IMR-90 (cell line): ENCODE data around the gene PARP16. TPM values are rescaled to one million over a fixed set of nuclear protein-coding genes. Genes with fewer than 3 reads are reported as not detected.

ENCODE experiments used
- ATAC-seq: fragments of 200-7000 bp; cut with Tn5 transposase; 2 replicates; pipeline ENCODE4 v1.9.1; 2020; ENCODE audit warnings: low read depth, mild to moderate bottlenecking, moderate library complexity
- BruUV-seq: library from RNA; stranded (reverse); fragments of 400-500 nt; replicated peaks from 2 replicates; lab custom pipeline; 2021; lab: Mats Ljungman, UMichigan
- CTCF ChIA-PET: fragments of 300-600 bp; formaldehyde crosslinking; extraction: SDS; loops from one replicate; lab custom pipeline; 2021; ENCODE audit warnings: antibody characterized with exemption; lab: Yijun Ruan, JAX
- POLR2A ChIA-PET: fragments of 300-600 bp; sonication (Branson Sonifier 250); formaldehyde crosslinking; loops from one replicate; lab custom pipeline; 2022; ENCODE audit warnings: antibody characterized with exemption; ENCODE audit not compliant: unreplicated experiment; lab: Charles Lee
- DNase-seq: peaks from one replicate; pipeline ENCODE4 v3.0.0; 2013
- H2AFZ ChIP-seq: replicated peaks from 2 replicates; pipeline ENCODE3; 2013; ENCODE audit warnings: low read length, mild to moderate bottlenecking; ENCODE audit not compliant: poor library complexity
- H2AK5ac ChIP-seq: 2 replicates; pipeline ENCODE4 v1.6.1; 2013; ENCODE audit warnings: low read depth, low read length, inconsistent platforms
- H2AK9ac ChIP-seq: replicated peaks from 2 replicates; pipeline ENCODE3; 2013; ENCODE audit warnings: mild to moderate bottlenecking, low read depth, low read length, moderate library complexity; ENCODE audit not compliant: poor library complexity
- H2BK120ac ChIP-seq: 2 replicates; pipeline ENCODE4 v1.6.1; 2013; ENCODE audit warnings: low read depth, low read length, inconsistent platforms
- H2BK15ac ChIP-seq: 3 replicates; pipeline ENCODE4 v1.6.1; 2013; ENCODE audit warnings: low read depth, low read length, inconsistent platforms
- H2BK20ac ChIP-seq: 2 replicates; pipeline ENCODE4 v1.6.1; 2013; ENCODE audit warnings: low read depth, mild to moderate bottlenecking, inconsistent platforms, low read length, moderate library complexity
- H2BK5ac ChIP-seq: 2 replicates; pipeline ENCODE4 v1.6.1; 2013; ENCODE audit warnings: mild to moderate bottlenecking, low read depth, low read length, inconsistent platforms; ENCODE audit not compliant: poor library complexity, severe bottlenecking
- H3K14ac ChIP-seq: replicated peaks from 2 replicates; pipeline ENCODE4 v1.6.1; 2013; ENCODE audit warnings: low read depth, low read length, inconsistent platforms
- H3K18ac ChIP-seq: 2 replicates; pipeline ENCODE4 v1.6.1; 2013; ENCODE audit warnings: low read depth, low read length, control low read depth
- H3K23ac ChIP-seq: 2 replicates; pipeline ENCODE4 v1.6.1; 2013; ENCODE audit warnings: low read depth, low read length, inconsistent platforms
- H3K27ac ChIP-seq: 2 replicates; pipeline ENCODE4 v1.5.1; 2013; ENCODE audit warnings: mild to moderate bottlenecking, control low read depth, low read length; ENCODE audit not compliant: insufficient read depth
- H3K27me3 ChIP-seq: 2 replicates; pipeline ENCODE4 v1.6.1; 2013; ENCODE audit warnings: low read length; ENCODE audit not compliant: control insufficient read depth, insufficient read depth
- H3K36me3 ChIP-seq: 2 replicates; pipeline ENCODE4 v1.6.1; 2013; ENCODE audit warnings: low read length, mixed read lengths; ENCODE audit not compliant: control insufficient read depth, insufficient read depth
- H3K4ac ChIP-seq: 2 replicates; pipeline ENCODE4 v1.6.1; 2013; ENCODE audit warnings: low read depth, low read length, inconsistent platforms
- H3K4me1 ChIP-seq: 2 replicates; pipeline ENCODE4 v1.6.1; 2013; ENCODE audit warnings: low read length, mixed read lengths; ENCODE audit not compliant: control insufficient read depth, insufficient read depth
- H3K4me2 ChIP-seq: 2 replicates; pipeline ENCODE4 v1.6.1; 2013; ENCODE audit warnings: low read depth, mild to moderate bottlenecking, control low read depth, low read length, moderate library complexity
- H3K4me3 ChIP-seq: 2 replicates; pipeline ENCODE4 v1.5.1; 2013; ENCODE audit warnings: low read depth, mild to moderate bottlenecking, control low read depth, low read length, moderate library complexity; ENCODE audit not compliant: insufficient read depth
- H3K56ac ChIP-seq: 2 replicates; pipeline ENCODE4 v1.6.1; 2013; ENCODE audit warnings: low read length, inconsistent platforms; ENCODE audit not compliant: insufficient read depth; ENCODE audit errors: extremely low read depth
- H3K79me1 ChIP-seq, 2 experiments: 2 replicates each; pipeline ENCODE4 v1.6.1; 2013; ENCODE audit warnings: low read length in 2 of 2, inconsistent platforms in 1 of 2, low read depth in 1 of 2
- H3K9ac ChIP-seq: 2 replicates; pipeline ENCODE4 v1.6.1; 2013; ENCODE audit warnings: low read depth, low read length, control low read depth
- H3K9me1 ChIP-seq: 2 replicates; pipeline ENCODE4 v1.6.1; 2013; ENCODE audit warnings: low read length, inconsistent platforms; ENCODE audit not compliant: insufficient read depth
- H3K9me3 ChIP-seq: 2 replicates; pipeline ENCODE4 v1.6.1; 2013; ENCODE audit warnings: low read length; ENCODE audit not compliant: control insufficient read depth, insufficient read depth
- H4K20me1 ChIP-seq: 2 replicates; pipeline ENCODE4 v1.6.1; 2013; ENCODE audit warnings: low read length, inconsistent platforms; ENCODE audit not compliant: insufficient read depth
- H4K5ac ChIP-seq: 2 replicates; pipeline ENCODE4 v1.6.1; 2013; ENCODE audit warnings: mild to moderate bottlenecking, low read depth, low read length, control low read depth
- H4K8ac ChIP-seq, 2 experiments: 2 replicates each; pipeline ENCODE4 v1.6.1; 2013; ENCODE audit warnings: low read depth in 2 of 2, low read length in 2 of 2, control low read depth in 1 of 2, inconsistent platforms in 1 of 2
- H4K91ac ChIP-seq: 2 replicates; pipeline ENCODE4 v1.6.1; 2013; ENCODE audit warnings: low read depth, low read length, inconsistent platforms; ENCODE audit not compliant: insufficient read depth
- CEBPB ChIP-seq: IDR thresholded peaks from 2 replicates; pipeline ENCODE4 v1.6.1; 2012; ENCODE audit warnings: low read depth, low read length, improper control_type of control experiment
- MAFK ChIP-seq: IDR thresholded peaks from 2 replicates; pipeline ENCODE4 v1.6.1; 2012; ENCODE audit warnings: low read depth, low read length, improper control_type of control experiment
- MAZ ChIP-seq: IDR thresholded peaks from 2 replicates; pipeline ENCODE4 v1.6.1; 2012; ENCODE audit warnings: low read depth, mild to moderate bottlenecking, low read length, improper control_type of control experiment, moderate library complexity, borderline replicate concordance
- POLR2A ChIP-seq: IDR thresholded peaks from 2 replicates; pipeline ENCODE4 v1.6.1; 2012; ENCODE audit warnings: mild to moderate bottlenecking, low read depth, low read length
- RCOR1 ChIP-seq: IDR thresholded peaks from 2 replicates; pipeline ENCODE4 v1.6.1; 2012; ENCODE audit warnings: mild to moderate bottlenecking, low read length, improper control_type of control experiment; ENCODE audit not compliant: insufficient replicate concordance
- SMC3 ChIP-seq: fragments of 150-350 bp; IDR thresholded peaks from 2 replicates; pipeline ENCODE4 v1.6.1; 2016; ENCODE audit warnings: low read depth, mild to moderate bottlenecking, antibody characterized with exemption, low read length, moderate library complexity
- WGBS, 2 experiments: methylation state at CpG; one replicate each; pipeline versions ENCODE4 v1.1.5 to v1.1.7; 2013; ENCODE audit warnings: missing lambda C conversion rate in 2 of 2; ENCODE audit not compliant: insufficient read length in 1 of 2; ENCODE audit errors: extremely low coverage in 2 of 2; 5-methylcytosine and 5-hydroxymethylcytosine counted together
- dilution Hi-C: fragments of 300-500 bp; cut with HindIII; formaldehyde crosslinking; loops from one replicate; pipeline ENCODE4 v1.14.3; 2018; ENCODE audit warnings: low sequenced_read_pairs; ENCODE audit not compliant: unreplicated experiment
- in situ Hi-C: fragments of 300-500 bp; cut with MboI; formaldehyde crosslinking; loops from 3 replicates; pipeline ENCODE4 v1.14.3; 2019; ENCODE audit warnings: low sequenced_read_pairs, inconsistent platforms, mixed read lengths
- intact Hi-C: fragments of 100-400 bp; cut with micrococcal nuclease; formaldehyde crosslinking; loops from 2 replicates; pipeline ENCODE4 v1.10.0; 2022
- polyA plus RNA-seq, 3 experiments: library from polyadenylated mRNA; depleted of rRNA; stranded (reverse); fragments of >200 nt; gene quantifications; 2 replicates each; pipeline ENCODE4 v1.2.3, GENCODE V29; 2012; ENCODE audit warnings: low replicate concordance in 1 of 3
- total RNA-seq: library from RNA; depleted of rRNA; stranded (reverse); fragments of >200 nt; gene quantifications from 2 replicates; pipeline ENCODE4 v1.2.3, GENCODE V29; 2012

PARP16 gene
- total and polyA plus RNA-seq, 2 of the 4 experiments (the other 2 are of a cell fraction): 1.3 to 5.0 TPM

DNA sequence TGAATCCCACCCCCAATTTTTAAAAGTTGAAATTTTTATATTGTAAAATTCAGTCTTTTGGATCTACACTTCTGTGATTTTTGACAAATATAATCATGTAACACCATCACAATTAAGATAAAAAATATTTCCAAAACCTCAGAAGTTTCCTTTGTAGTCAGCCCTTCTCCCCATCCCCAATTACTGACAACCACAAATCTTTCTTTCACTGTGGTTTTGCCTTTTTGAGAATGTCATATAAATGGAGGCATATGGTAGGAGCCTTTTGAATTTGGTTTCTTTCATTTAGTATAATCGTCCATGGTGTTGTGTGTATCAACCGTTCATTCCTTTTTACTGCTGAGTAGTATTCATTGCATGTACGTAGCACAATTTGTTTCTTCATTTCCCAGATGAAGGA is 67.5 kb downstream of the PARP16 start:
- TF ChIP-seq POLR2A (no peak), CEBPB (no peak), MAFK (no peak), RCOR1 (no peak), SMC3 (no peak), MAZ (no peak)
- H2AK5ac ChIP-seq: no peak overlapping the region
- H3K27me3 ChIP-seq: peaks cover 23% of the 10 kb centered on the region
- dilution Hi-C loops (no loop called here), intact Hi-C loops (no loop called here), in situ Hi-C loops (no loop called here)
- no peak overlapping the region for H2BK5ac ChIP-seq
- H3K9me1 ChIP-seq: no peaks in the 10 kb centered on the region
- no peak overlapping the region for H3K27ac ChIP-seq
- no peak overlapping the region for H3K9ac ChIP-seq
- ChIA-PET POLR2A (no interaction called here), CTCF (no interaction called here)
- WGBS, 2 experiments: no CpG with 5 or more reads among the region's 3 CpGs
- no peaks in the 10 kb centered on the region for H3K4me1 ChIP-seq
- H3K4me2 ChIP-seq: no peak overlapping the region
- no peaks in the 10 kb centered on the region for H4K20me1 ChIP-seq
- no peak for DNase-seq
- ATAC-seq: no peak
- no peak overlapping the region for H3K14ac ChIP-seq
- H4K8ac ChIP-seq: no peak overlapping the region
- no peak overlapping the region for H2BK120ac ChIP-seq
- H3K23ac ChIP-seq: no peak overlapping the region
- no peaks in the 10 kb centered on the region for H3K9me3 ChIP-seq
- no TSS peak for BruUV-seq
- H2AFZ ChIP-seq: no peak overlapping the region
- no peak overlapping the region for H2BK15ac ChIP-seq
- H3K4ac ChIP-seq: no peak overlapping the region
- no peaks in the 10 kb centered on the region for H3K36me3 ChIP-seq
- H3K4me3 ChIP-seq: no peak overlapping the region
- no peaks in the 10 kb centered on the region for H3K79me1 ChIP-seq
- no peak overlapping the region for H4K91ac ChIP-seq
- H3K56ac ChIP-seq: no peak overlapping the region
- no peak overlapping the region for H4K5ac ChIP-seq
- H2AK9ac ChIP-seq: no peak overlapping the region
- no peak overlapping the region for H3K18ac ChIP-seq
- no peak overlapping the region for H2BK20ac ChIP-seq
